A549 (cell line): ENCODE data around the gene HOXC13. TPM values are rescaled to one million over a fixed set of nuclear protein-coding genes. Genes with fewer than 3 reads are reported as not detected.
A peak's percentile ranks its signal among the peaks of the same experiment; 100 is the strongest.

Experiments used
- ATAC-seq, 2 experiments: fragments of 200-7000 bp in 1 of 2; fragments of >200 bp in 1 of 2; cut with Nextera tagmentation in 1 of 2; cut with Tn5 transposase in 1 of 2; 3 replicates each; pipeline versions ENCODE4 v1.8.0 to v1.9.1; 2018 to 2020; ENCODE audit warnings: mild to moderate bottlenecking in 1 of 2, moderate library complexity in 1 of 2
- CTCF ChIA-PET: fragments of 300-600 bp; sonication (Branson Sonifier 250); formaldehyde crosslinking; extraction: SDS; loops from one replicate; lab custom pipeline; 2021; ENCODE audit warnings: antibody characterized with exemption, inconsistent platforms; lab: Yijun Ruan, JAX
- POLR2A ChIA-PET: fragments of 350-600 bp; formaldehyde crosslinking; extraction: SDS; loops from one replicate; lab custom pipeline; 2021; ENCODE audit warnings: antibody characterized with exemption, inconsistent platforms; lab: Yijun Ruan, JAX
- DNase-seq, 2 experiments: peaks; one replicate each; pipeline versions ENCODE4 v3.0.0 to v3.0.0-alpha.2; 2011 to 2016; ENCODE audit warnings: low read depth in 1 of 2, low spot score in 1 of 2
- FAIRE-seq: peaks from 2 replicates; lab custom pipeline; 2011; peaks lifted over from hg19 to GRCh38; lab: Jason Lieb, UNC
- H3K27ac ChIP-seq, 2 experiments: fragments of >200 bp; sonication (Bioruptor Twin); formaldehyde crosslinking; 3 replicates each; pipeline ENCODE4 v1.5.1; 2016 to 2017
- H3K4me1 ChIP-seq: fragments of >200 bp; sonication (Bioruptor Twin); formaldehyde crosslinking; 3 replicates; pipeline ENCODE4 v1.6.1; 2016
- H3K4me2 ChIP-seq: fragments of >200 bp; sonication (Bioruptor Twin); formaldehyde crosslinking; 3 replicates; pipeline ENCODE4 v1.6.1; 2016
- H3K4me3 ChIP-seq: fragments of >200 bp; sonication (Bioruptor Twin); formaldehyde crosslinking; 3 replicates; pipeline ENCODE4 v1.5.1; 2016
- H3K9me3 ChIP-seq: fragments of >200 bp; sonication (Bioruptor Twin); formaldehyde crosslinking; 3 replicates; pipeline ENCODE4 v1.6.1; 2016
- CBX2 ChIP-seq: fragments of 200-600 bp; sonication (generic); IDR thresholded peaks from 2 replicates; pipeline ENCODE4 v1.6.1; 2016; ENCODE audit warnings: low read depth, mild to moderate bottlenecking, borderline replicate concordance
- CEBPB ChIP-seq, 2 experiments: fragments of >200 bp in 1 of 2; sonication (Bioruptor Twin) in 1 of 2; formaldehyde crosslinking in 1 of 2; IDR thresholded peaks; 2 replicates each; pipeline ENCODE4 v1.6.1; 2012 to 2016
- CHD2 ChIP-seq: fragments of 150-350 bp; IDR thresholded peaks from 2 replicates; pipeline ENCODE4 v1.6.1; 2014; ENCODE audit warnings: low read length; ENCODE audit not compliant: partially characterized antibody
- EHF ChIP-seq: fragments of 250-450 bp; sonication (Bioruptor Pico); IDR thresholded peaks from 2 replicates; pipeline ENCODE4 v1.5.0; 2020; ENCODE audit warnings: mild to moderate bottlenecking
- FOXS1 ChIP-seq: fragments of 250-450 bp; sonication (Bioruptor Pico); IDR thresholded peaks from 2 replicates; pipeline ENCODE4 v1.5.0; 2020; ENCODE audit warnings: mild to moderate bottlenecking, moderate library complexity
- HEYL ChIP-seq: fragments of 250-450 bp; sonication (Bioruptor Pico); IDR thresholded peaks from 2 replicates; pipeline ENCODE4 v1.8.0; 2021; ENCODE audit warnings: mild to moderate bottlenecking, moderate library complexity
- HOXB5 ChIP-seq: fragments of 250-450 bp; sonication (Bioruptor Pico); IDR thresholded peaks from 2 replicates; pipeline ENCODE4 v1.5.0; 2020; ENCODE audit warnings: mild to moderate bottlenecking, moderate library complexity
- JUN ChIP-seq, 2 experiments: fragments of >200 bp; sonication (Bioruptor Twin); formaldehyde crosslinking; IDR thresholded peaks; 2 replicates in 1 of 2; 3 replicates in 1 of 2; pipeline ENCODE4 v1.6.1; 2016 to 2017
- KDM5A ChIP-seq: fragments of 200-600 bp; sonication (generic); IDR thresholded peaks from 2 replicates; pipeline ENCODE4 v1.6.1; 2016; ENCODE audit warnings: antibody characterized with exemption, mild to moderate bottlenecking
- MAZ ChIP-seq: fragments of 150-350 bp; IDR thresholded peaks from 2 replicates; pipeline ENCODE4 v1.6.1; 2014; ENCODE audit warnings: antibody characterized with exemption, low read depth, low read length, borderline replicate concordance
- NPAS2 ChIP-seq: fragments of 250-450 bp; sonication (Bioruptor Pico); IDR thresholded peaks from 2 replicates; pipeline ENCODE4 v1.8.0; 2022; ENCODE audit warnings: mild to moderate bottlenecking, moderate library complexity, borderline replicate concordance
- POLR2A ChIP-seq: IDR thresholded peaks from 2 replicates; pipeline ENCODE4 v1.6.1; 2012; ENCODE audit warnings: mild to moderate bottlenecking, low read length
- RARB ChIP-seq: fragments of 250-450 bp; sonication (Bioruptor Pico); IDR thresholded peaks from 2 replicates; pipeline ENCODE4 v1.8.0; 2021; ENCODE audit warnings: mild to moderate bottlenecking, moderate library complexity
- RFX5 ChIP-seq: fragments of 450-650 bp; IDR thresholded peaks from 2 replicates; pipeline ENCODE4 v1.7.1; 2014; ENCODE audit warnings: antibody characterized with exemption, mild to moderate bottlenecking, moderate library complexity
- RNF2 ChIP-seq: fragments of 200-600 bp; sonication (generic); IDR thresholded peaks from 2 replicates; pipeline ENCODE4 v1.6.1; 2016; ENCODE audit warnings: low read depth, mild to moderate bottlenecking, antibody characterized with exemption, moderate library complexity, borderline replicate concordance
- TFCP2L1 ChIP-seq: fragments of 250-450 bp; sonication (Bioruptor Pico); IDR thresholded peaks from 2 replicates; pipeline ENCODE4 v1.5.0; 2021; ENCODE audit warnings: mild to moderate bottlenecking
- TP53 ChIP-seq: fragments of 250-450 bp; sonication (Bioruptor Pico); IDR thresholded peaks from 2 replicates; pipeline ENCODE4 v1.5.0; 2021; ENCODE audit warnings: mild to moderate bottlenecking, moderate library complexity
- WGBS: methylation state at CpG from one replicate; pipeline ENCODE4 v1.1.6; 2017; ENCODE audit errors: missing lambda C conversion rate; 5-methylcytosine and 5-hydroxymethylcytosine counted together
- polyA plus RNA-seq, 4 experiments: library from polyadenylated mRNA; depleted of rRNA in 3 of 4; stranded (reverse); fragments of >200 nt; fragmentation: RNase III in 1 of 4; extraction: RNeasy Plus Mini Kit Qiagen cat#74134 plus additional on column Dnase treatment in 1 of 4; gene quantifications; 2 replicates in 3 of 4; 3 replicates in 1 of 4; pipeline ENCODE4 v1.2.3, GENCODE V29; 2011 to 2017
- TF ChIP-seq, protein P1 (sequence below): fragments of >200 bp; sonication (Bioruptor Twin); formaldehyde crosslinking; IDR thresholded peaks from 3 replicates; pipeline ENCODE4 v1.6.1; 2016
- TF ChIP-seq, protein P2 (sequence below): fragments of 250-450 bp; sonication (Bioruptor Pico); IDR thresholded peaks from 2 replicates; pipeline ENCODE4 v1.5.0; 2021; ENCODE audit warnings: mild to moderate bottlenecking, moderate library complexity, borderline replicate concordance
- TF ChIP-seq, protein P3 (sequence below): IDR thresholded peaks from 2 replicates; pipeline ENCODE4 v1.6.1; 2012
- TF ChIP-seq, protein P4 (sequence below): IDR thresholded peaks from 2 replicates; pipeline ENCODE4 v1.6.1; 2012; ENCODE audit warnings: low read depth, borderline replicate concordance

HOXC13 gene
- polyA plus RNA-seq, 2 of the 4 experiments (the other 2 are of a cell fraction) = 3.9 to 6.5 TPM

DNA sequence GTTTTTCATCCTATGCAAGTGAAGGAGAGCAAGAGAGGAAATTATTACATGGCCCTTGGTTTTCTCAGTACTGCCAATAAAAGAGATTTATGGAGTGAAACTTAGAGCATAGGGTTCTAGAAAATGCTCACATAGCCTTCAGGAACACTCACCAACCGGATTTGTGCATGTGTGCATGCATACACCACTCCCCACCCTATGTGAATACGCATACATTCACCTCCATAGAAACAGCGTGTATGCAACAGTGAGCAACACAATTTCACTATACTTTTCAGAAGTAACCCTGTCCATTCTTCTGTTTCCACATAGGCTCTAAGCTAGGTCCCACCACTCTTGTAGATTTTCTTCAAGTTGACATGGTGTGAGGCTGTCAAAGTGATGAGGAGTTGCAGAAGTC, 31.5 kb upstream of the HOXC13 start:
- TF ChIP-seq TFCP2L1 (CRISPR knock-in tag) (no peak), CHD2 (no peak), RFX5 (no peak), JUN (IDR thresholded peaks at IDR 0.05) (no peak), FOXS1 (CRISPR knock-in tag) (no peak), POLR2A (no peak), HOXB5 (no peak)
- TF ChIP-seq, protein P1, sequence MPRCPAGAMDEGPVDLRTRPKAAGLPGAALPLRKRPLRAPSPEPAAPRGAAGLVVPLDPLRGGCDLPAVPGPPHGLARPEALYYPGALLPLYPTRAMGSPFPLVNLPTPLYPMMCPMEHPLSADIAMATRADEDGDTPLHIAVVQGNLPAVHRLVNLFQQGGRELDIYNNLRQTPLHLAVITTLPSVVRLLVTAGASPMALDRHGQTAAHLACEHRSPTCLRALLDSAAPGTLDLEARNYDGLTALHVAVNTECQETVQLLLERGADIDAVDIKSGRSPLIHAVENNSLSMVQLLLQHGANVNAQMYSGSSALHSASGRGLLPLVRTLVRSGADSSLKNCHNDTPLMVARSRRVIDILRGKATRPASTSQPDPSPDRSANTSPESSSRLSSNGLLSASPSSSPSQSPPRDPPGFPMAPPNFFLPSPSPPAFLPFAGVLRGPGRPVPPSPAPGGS = no peak
- TF ChIP-seq, protein P2, sequence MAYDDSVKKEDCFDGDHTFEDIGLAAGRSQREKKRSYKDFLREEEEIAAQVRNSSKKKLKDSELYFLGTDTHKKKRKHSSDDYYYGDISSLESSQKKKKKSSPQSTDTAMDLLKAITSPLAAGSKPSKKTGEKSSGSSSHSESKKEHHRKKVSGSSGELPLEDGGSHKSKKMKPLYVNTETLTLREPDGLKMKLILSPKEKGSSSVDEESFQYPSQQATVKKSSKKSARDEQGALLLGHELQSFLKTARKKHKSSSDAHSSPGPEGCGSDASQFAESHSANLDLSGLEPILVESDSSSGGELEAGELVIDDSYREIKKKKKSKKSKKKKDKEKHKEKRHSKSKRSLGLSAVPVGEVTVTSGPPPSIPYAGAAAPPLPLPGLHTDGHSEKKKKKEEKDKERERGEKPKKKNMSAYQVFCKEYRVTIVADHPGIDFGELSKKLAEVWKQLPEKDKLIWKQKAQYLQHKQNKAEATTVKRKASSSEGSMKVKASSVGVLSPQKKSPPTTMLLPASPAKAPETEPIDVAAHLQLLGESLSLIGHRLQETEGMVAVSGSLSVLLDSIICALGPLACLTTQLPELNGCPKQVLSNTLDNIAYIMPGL = no peak
- 52% methylated on average over 3 of the region's 3 CpGs for WGBS
- CTCF ChIA-PET = interaction anchor here (0.6 to 1.2 kb wide), 4 partner anchors 9 to 142 kb away, joined by 3 read pairs; no protein-coding TSS in a partner anchor
- Histone ChIP-seq H3K4me1 (no peaks in the 10 kb centered on the region), H3K27ac (no peak overlapping the region), H3K4me2 (no peak overlapping the region), H3K9me3 (no peaks in the 10 kb centered on the region), H3K4me3 (no peak overlapping the region)
- POLR2A ChIA-PET = no interaction called here
- DNase-seq = no peak
- FAIRE-seq = no peak
- no peak for ATAC-seq

DNA sequence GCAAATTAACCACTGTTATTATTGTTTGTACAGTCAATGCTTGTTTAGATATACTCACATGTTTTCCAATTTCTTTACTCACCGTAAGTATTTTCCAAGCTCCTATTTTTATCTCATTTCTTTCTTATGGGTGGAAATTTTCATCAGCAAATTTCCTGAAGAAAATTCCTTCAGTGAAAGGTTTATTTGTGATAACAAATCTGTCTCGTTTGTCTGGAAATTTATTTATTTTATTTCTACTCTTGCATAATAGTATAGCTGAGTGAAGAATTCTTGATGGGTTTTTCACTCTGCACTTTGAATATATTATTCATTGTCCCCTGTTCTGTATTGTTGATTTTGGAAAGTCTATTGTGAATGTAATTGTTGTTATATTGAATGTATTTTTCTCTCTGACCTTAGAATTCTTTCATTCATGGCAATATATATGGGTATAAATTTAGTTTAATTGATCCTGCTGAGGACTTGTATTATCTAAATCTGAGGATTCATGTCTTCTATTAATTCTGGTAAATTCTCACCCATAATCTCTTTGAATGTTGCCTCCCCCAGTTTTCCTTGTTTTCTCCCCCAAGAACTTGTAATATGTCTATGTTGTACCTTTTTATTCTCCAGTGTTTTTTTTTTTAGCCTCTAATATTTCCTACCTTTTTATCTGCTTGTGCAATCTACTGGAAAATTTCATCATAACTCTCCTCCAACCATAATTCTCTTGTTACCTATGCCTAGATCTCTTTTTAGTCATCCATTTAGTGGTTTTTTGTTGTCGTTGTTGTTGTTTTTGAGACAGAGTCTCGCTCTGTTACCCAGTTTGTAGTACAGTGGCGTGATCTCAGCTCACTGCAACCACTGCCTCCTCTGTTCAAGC, 21.6 kb upstream of the HOXC13 start:
- POLR2A ChIA-PET = no interaction called here
- no peak for FAIRE-seq

DNA sequence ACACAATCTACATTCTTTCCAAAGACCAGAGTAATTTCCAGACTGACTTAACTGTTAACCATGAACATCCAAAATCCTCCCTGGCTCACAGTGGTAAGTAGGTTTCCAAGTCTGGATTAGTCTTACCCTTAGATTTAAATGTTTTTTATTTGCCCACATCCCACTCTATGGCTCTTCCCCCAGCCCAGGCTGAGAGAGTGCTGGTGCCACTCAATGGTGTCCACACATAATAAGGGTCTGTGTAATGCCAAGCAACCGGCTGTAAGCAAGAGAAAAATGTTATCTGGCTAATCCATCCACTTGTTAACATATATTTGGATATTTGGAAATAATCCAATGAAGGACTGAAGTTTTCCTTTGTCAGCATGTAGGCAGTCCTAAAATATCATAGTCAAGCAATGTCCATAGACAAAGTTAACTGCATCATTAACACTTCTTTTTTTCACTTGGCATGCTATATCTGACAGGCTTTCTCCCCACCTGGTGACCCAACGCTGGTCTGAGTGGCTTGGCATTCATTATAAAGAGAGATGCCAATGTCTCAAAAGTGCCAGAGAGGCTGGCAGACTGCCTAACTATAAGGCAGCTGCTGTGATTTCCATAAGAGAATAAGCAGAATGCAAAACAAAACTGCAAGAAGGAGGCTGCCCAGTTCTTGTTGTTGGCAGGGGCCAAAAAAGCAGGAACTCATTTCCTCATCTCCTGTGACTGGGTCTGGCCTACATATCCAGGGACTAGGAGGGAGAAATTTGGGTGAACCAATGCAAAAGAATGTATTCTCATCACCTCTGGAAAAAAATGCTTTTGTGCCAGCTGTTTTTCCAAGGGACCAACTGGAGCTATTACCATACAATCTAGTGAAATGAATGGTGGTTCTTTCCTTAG, 13.9 kb upstream of the HOXC13 start:
- CTCF ChIA-PET = interaction anchor here (0.8 to 1.6 kb wide), 3 partner anchors 60 to 181 kb away, joined by 3 to 4 read pairs (median 3); partner anchors contain the start of gene HOXC10
- no peak for DNase-seq
- no peak for TF ChIP-seq POLR2A
- TF ChIP-seq RARB (CRISPR knock-in tag) = no peak
- no peak for TF ChIP-seq CBX2
- TF ChIP-seq MAZ = no peak
- TF ChIP-seq RNF2 = no peak
- no peak for TF ChIP-seq HEYL (CRISPR knock-in tag)
- no peak for TF ChIP-seq KDM5A
- no peak for TF ChIP-seq EHF (CRISPR knock-in tag)
- TF ChIP-seq, protein P3, sequence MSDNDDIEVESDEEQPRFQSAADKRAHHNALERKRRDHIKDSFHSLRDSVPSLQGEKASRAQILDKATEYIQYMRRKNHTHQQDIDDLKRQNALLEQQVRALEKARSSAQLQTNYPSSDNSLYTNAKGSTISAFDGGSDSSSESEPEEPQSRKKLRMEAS = no peak
- no peak for TF ChIP-seq NPAS2 (CRISPR knock-in tag)
- TF ChIP-seq, protein P1 = no peak
- no peak overlapping the region for H3K4me2 ChIP-seq
- POLR2A ChIA-PET = no interaction called here
- 13% methylated on average over 2 of the region's 2 CpGs for WGBS
- FAIRE-seq = no peak
- no peak overlapping the region for H3K4me3 ChIP-seq
- H3K27ac ChIP-seq = no peak overlapping the region
- no peak for ATAC-seq
- no peaks in the 10 kb centered on the region for H3K9me3 ChIP-seq
- 0 out of 3 replicates have a peak, but pooled peaks cover 7% of the 10 kb centered on the region for H3K4me1 ChIP-seq

More for the DNA sequence above, 21.6 kb upstream of the HOXC13 start:
- H3K27ac ChIP-seq = peak overlapping the region in 1 of 2 experiments; percentile 18; a peak in 1 of 6 replicates
- no peaks in the 10 kb centered on the region for H3K4me1 ChIP-seq
- no peaks in the 10 kb centered on the region for H3K9me3 ChIP-seq
- H3K4me3 ChIP-seq = no peak overlapping the region
- WGBS = 58% methylated on average over 5 of the region's 5 CpGs
- CTCF ChIA-PET = interaction anchor here (1.7 kb wide), 1 partner anchor 171 kb away, joined by 5 read pairs; no protein-coding TSS in a partner anchor
- no peak for DNase-seq
- H3K4me2 ChIP-seq = no peak overlapping the region
- TF ChIP-seq TP53 (CRISPR knock-in tag) (no peak), CEBPB (IDR thresholded peaks at IDR 0.05) (peak; percentile 29 to 48; a peak in 1 of 4 replicates)
- TF ChIP-seq, protein P4, sequence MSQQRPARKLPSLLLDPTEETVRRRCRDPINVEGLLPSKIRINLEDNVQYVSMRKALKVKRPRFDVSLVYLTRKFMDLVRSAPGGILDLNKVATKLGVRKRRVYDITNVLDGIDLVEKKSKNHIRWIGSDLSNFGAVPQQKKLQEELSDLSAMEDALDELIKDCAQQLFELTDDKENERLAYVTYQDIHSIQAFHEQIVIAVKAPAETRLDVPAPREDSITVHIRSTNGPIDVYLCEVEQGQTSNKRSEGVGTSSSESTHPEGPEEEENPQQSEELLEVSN = no peak
- no peak for ATAC-seq
